HEK293T (cell line): ENCODE data around the gene SHROOM1.

Source experiments
- CTCF ChIA-PET: fragments of 350-600 bp; formaldehyde crosslinking; extraction: SDS; loops from one replicate; lab custom pipeline; 2021; ENCODE audit warnings: antibody characterized with exemption, inconsistent platforms; lab: Yijun Ruan, JAX
- POLR2A ChIA-PET: fragments of 350-600 bp; formaldehyde crosslinking; extraction: SDS; loops from one replicate; lab custom pipeline; 2020; ENCODE audit warnings: antibody characterized with exemption, inconsistent platforms; lab: Yijun Ruan, JAX
- DNase-seq: peaks from one replicate; pipeline ENCODE4 v3.0.0; 2012; ENCODE audit warnings: mixed read lengths; ENCODE audit errors: extremely low spot score
- ARNT ChIP-seq: fragments of 450-650 bp; IDR thresholded peaks from 2 replicates; pipeline ENCODE4 v1.6.1; 2017; ENCODE audit warnings: mild to moderate bottlenecking
- BHLHE40 ChIP-seq: fragments of 450-650 bp; IDR thresholded peaks from 2 replicates; pipeline ENCODE4 v1.6.1; 2016; ENCODE audit warnings: mild to moderate bottlenecking, moderate library complexity, borderline replicate concordance
- CTBP1 ChIP-seq: fragments of 450-650 bp; IDR thresholded peaks from 2 replicates; pipeline ENCODE4 v1.6.1; 2016; ENCODE audit warnings: borderline replicate concordance
- ELF4 ChIP-seq: fragments of 450-650 bp; IDR thresholded peaks from 2 replicates; pipeline ENCODE4 v1.6.1; 2017; ENCODE audit warnings: antibody characterized with exemption
- FOXA1 ChIP-seq: fragments of 450-650 bp; IDR thresholded peaks from 2 replicates; pipeline ENCODE4 v1.6.1; 2016; ENCODE audit warnings: mild to moderate bottlenecking
- FOXK2 ChIP-seq: fragments of 450-650 bp; IDR thresholded peaks from 2 replicates; pipeline ENCODE4 v1.6.1; 2016; ENCODE audit warnings: mild to moderate bottlenecking
- FOXM1 ChIP-seq: fragments of 450-650 bp; IDR thresholded peaks from 2 replicates; pipeline ENCODE4 v1.6.1; 2017; ENCODE audit warnings: mild to moderate bottlenecking, borderline replicate concordance
- HDGF ChIP-seq: fragments of 450-650 bp; IDR thresholded peaks from 2 replicates; pipeline ENCODE4 v1.6.1; 2017; ENCODE audit warnings: antibody characterized with exemption, borderline replicate concordance
- L3MBTL2 ChIP-seq: fragments of 450-650 bp; conservative IDR thresholded peaks from 2 replicates; pipeline ENCODE4 v1.6.1; 2016; ENCODE audit warnings: mild to moderate bottlenecking
- LEF1 ChIP-seq: fragments of 450-650 bp; IDR thresholded peaks from 2 replicates; pipeline ENCODE4 v1.6.1; 2017; ENCODE audit warnings: mild to moderate bottlenecking, borderline replicate concordance
- NFRKB ChIP-seq: fragments of 450-650 bp; IDR thresholded peaks from 2 replicates; pipeline ENCODE4 v1.6.1; 2016; ENCODE audit warnings: mild to moderate bottlenecking, moderate library complexity
- SP1 ChIP-seq: fragments of 450-650 bp; IDR thresholded peaks from 2 replicates; pipeline ENCODE4 v1.6.1; 2017
- SUZ12 ChIP-seq: fragments of 450-650 bp; IDR thresholded peaks from 2 replicates; pipeline ENCODE4 v1.6.1; 2016; ENCODE audit warnings: mild to moderate bottlenecking
- TARDBP ChIP-seq: fragments of 450-650 bp; IDR thresholded peaks from 2 replicates; pipeline ENCODE4 v1.6.1; 2016
- ZNF384 ChIP-seq: fragments of 450-650 bp; IDR thresholded peaks from 2 replicates; pipeline ENCODE4 v1.6.1; 2016
- TF ChIP-seq, protein P1 (sequence below): fragments of 450-650 bp; IDR thresholded peaks from 2 replicates; pipeline ENCODE4 v1.6.1; 2016

SHROOM1 gene

DNA sequence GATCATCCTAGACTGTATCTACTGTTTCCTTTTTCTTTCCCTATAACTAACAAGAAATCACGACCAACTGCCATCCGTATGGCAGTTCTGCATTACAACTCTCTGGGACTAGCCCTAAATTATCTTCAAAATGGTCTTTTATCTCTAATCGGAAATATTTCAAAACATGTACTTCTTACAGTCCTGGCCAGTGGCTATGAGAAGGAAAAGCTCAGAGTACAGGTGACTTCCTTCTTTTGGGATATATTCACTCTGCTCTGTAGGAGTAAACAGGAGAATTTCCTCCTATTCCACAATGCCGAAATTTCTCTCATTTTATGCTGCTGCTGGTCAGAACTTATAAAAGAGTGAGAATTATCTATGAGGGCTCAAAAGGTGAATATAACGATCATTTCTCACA is 51.6 kb downstream of the SHROOM1 start:
- TF ChIP-seq SUZ12: no peak
- TF ChIP-seq FOXK2: no peak
- TF ChIP-seq LEF1: no peak
- TF ChIP-seq ZNF384: no peak
- no peak for TF ChIP-seq SP1
- no peak for TF ChIP-seq NFRKB
- ChIA-PET CTCF (interaction anchor here (0.7 kb wide), 1 partner anchor 100 kb away, joined by 3 read pairs; no protein-coding TSS in a partner anchor), POLR2A (interaction anchor here (1.0 to 1.7 kb wide), 2 partner anchors 8 to 42 kb away, joined by 3 to 4 read pairs; partner anchors contain the start of gene KIF3A)
- no peak for DNase-seq

DNA sequence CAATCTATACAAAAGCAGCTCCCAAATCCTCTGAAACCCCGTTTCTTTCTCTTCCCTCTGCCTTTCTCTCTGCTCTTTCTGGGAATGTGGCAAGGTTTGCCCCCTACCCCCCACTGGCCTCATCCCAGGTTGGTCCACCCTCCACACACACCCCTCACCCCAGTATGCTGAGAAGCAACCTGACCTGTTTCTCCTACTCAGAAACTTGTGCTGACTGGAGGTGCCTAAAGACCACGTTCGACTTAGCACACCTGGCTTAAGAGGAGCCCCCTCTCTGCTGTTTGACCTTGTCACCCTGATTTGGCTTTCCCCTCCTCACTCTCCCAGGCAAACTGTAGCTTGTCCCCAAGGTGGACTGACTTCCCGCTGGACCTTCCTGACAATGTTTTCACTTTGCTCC is 52.3 kb downstream of the SHROOM1 start:
- POLR2A ChIA-PET: interaction anchor here (1.0 to 3.6 kb wide), 4 partner anchors 9 to 41 kb away, joined by 3 to 16 read pairs (median 4); partner anchors contain the start of gene KIF3A
- CTCF ChIA-PET: interaction anchor here (1.2 kb wide), 1 partner anchor 29 kb away, joined by 3 read pairs; no protein-coding TSS in a partner anchor
- DNase-seq: no peak
- TF ChIP-seq L3MBTL2: no peak
- TF ChIP-seq NFRKB: no peak
- no peak for TF ChIP-seq ELF4
- no peak for TF ChIP-seq ZNF384
- TF ChIP-seq FOXA1: no peak
- TF ChIP-seq CTBP1: no peak
- no peak for TF ChIP-seq BHLHE40
- TF ChIP-seq, protein P1, sequence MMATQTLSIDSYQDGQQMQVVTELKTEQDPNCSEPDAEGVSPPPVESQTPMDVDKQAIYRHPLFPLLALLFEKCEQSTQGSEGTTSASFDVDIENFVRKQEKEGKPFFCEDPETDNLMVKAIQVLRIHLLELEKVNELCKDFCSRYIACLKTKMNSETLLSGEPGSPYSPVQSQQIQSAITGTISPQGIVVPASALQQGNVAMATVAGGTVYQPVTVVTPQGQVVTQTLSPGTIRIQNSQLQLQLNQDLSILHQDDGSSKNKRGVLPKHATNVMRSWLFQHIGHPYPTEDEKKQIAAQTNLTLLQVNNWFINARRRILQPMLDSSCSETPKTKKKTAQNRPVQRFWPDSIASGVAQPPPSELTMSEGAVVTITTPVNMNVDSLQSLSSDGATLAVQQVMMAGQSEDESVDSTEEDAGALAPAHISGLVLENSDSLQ: no peak
- TF ChIP-seq ARNT: no peak
- no peak for TF ChIP-seq FOXK2

DNA sequence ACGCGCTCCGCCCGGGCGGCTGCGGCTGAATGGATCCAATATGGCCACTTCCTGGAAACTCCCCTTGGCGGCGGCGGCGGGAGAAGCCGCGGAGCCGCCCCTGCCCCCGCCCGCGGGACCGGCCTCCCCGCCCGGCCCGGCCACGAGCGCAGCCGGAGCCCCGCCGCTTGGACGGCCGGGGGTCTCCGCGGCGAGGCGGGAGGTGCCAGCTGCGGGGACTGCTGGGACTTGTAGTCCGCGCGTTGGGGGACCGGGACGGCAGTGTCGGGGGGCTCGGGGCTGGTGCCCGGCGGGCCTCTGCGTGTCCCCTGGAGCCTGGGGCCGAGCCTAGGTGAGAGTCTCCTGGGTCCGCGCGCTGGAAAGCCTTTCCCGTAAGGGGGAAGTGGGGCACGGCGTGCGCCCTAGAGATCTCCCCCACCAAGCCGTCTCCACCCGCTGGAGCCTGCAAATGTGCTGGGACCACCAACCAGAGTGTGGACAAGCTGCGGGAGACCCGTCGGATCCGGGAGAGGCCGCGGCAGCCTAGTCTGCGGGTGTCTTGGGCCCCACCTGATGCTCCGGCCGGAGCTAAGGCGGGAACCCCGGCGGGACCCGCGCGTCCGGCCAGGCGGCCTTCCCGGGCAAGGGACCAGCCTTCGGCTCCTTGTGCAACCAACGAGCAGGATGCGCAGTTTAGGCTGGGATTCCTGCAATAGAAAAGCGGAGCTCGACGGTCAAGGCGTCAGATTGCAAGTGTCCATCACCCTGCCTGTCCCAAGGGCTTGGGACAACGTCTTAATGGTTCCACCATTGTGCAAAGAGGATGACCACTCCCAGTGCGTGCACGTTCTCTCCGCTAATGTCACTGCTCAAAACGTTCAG is 53.0 kb downstream of the SHROOM1 start, which contains the start of gene SEPTIN8:
TSS of gene SEPTIN8 (minus strand) at position 31 of the 861 bp plus-strand sequence. CDS start 102 bp downstream, outside the sequence.
- DNase-seq: peak; percentile 75
- CTCF ChIA-PET: interaction anchor here (1.2 kb wide), 1 partner anchor 30 kb away, joined by 3 read pairs; no protein-coding TSS in a partner anchor
- TF ChIP-seq NFRKB (no peak), FOXA1 (no peak), L3MBTL2 (peak; percentile 50)
- POLR2A ChIA-PET: interaction anchor here (1.0 to 3.6 kb wide), 7 partner anchors 10 to 83 kb away, joined by 3 to 16 read pairs (median 5); partner anchors contain the start of gene KIF3A

DNA sequence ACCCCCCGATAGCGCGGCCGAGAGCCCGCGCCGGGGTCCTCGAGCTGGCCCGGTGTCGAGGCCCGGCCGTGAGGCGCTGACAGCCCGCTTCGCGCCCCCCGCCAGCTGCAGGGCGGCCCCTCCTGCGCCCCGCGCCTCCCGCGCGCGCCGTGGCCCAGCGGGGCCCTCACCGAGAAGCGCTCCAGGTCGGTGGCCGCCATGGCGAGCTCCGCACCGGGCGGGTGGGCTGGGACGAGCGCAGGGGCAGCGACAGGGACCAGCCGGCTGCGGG is 53.6 kb downstream of the SHROOM1 start:
- DNase-seq: no peak
- no peak for TF ChIP-seq BHLHE40
- TF ChIP-seq FOXK2: no peak
- no peak for TF ChIP-seq ZNF384
- no peak for TF ChIP-seq NFRKB
- TF ChIP-seq HDGF: no peak
- TF ChIP-seq SP1: no peak
- TF ChIP-seq FOXM1: no peak
- no peak for TF ChIP-seq CTBP1
- TF ChIP-seq ARNT: no peak
- no peak for TF ChIP-seq FOXA1
- no peak for TF ChIP-seq L3MBTL2
- TF ChIP-seq LEF1: no peak
- no peak for TF ChIP-seq TARDBP
- TF ChIP-seq SUZ12: no peak
- TF ChIP-seq ELF4: no peak
- TF ChIP-seq, protein P1: no peak
- ChIA-PET CTCF (no interaction called here), POLR2A (interaction anchor here (1.0 to 3.6 kb wide), 9 partner anchors 8 to 83 kb away, joined by 3 to 16 read pairs (median 6); partner anchors contain the start of gene KIF3A)

DNA sequence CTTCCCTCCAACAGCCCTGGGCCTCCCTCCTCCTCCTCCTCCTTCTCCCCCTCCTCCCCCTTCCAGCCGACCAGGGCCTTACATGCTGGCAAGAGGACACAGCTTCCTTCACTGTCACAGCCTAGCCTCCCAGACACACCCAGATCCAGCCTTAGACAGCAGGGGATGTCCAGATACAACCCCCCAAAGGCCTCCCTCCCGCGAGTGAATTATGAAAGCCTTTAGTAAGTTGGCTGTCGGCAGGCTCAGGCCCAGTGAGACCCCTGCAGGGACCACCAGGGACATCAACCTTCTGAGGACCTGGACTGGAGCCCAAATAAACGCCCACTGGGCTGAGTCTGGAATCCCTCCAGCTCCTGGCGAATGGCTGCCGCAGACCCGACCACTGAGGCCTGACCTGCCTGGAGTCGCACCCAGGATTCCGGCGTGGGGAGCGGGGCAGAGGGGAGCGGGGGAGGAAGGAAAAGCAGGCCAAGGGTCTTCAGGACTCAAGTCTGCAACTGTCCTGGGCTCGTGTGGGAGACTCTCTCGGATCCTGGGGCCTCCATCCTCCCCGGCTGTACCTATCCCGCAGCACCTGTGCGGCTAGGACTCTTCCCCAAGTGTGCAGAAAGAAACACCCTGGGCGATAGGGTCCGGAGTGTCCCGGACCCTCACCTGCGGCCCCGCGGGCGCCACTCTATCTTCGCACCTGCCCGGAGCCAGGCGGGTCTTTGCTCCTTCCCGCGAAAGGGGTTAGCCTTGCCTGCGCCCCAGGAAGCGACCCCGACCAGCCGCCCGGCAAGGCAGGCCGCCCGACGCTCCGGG is 54.1 kb downstream of the SHROOM1 start:
- DNase-seq: peak; percentile 65
- ChIA-PET POLR2A (interaction anchor here (0.5 to 3.6 kb wide), 16 partner anchors 8 to 274 kb away, joined by 3 to 16 read pairs (median 5); partner anchors contain the start of genes CCNI2, GDF9, KIF3A and SHROOM1), CTCF (interaction anchor here (0.6 to 0.7 kb wide), 3 partner anchors 30 to 44 kb away, joined by 3 read pairs; no protein-coding TSS in a partner anchor)
- no peak for TF ChIP-seq FOXM1
- TF ChIP-seq, protein P1: no peak

DNA sequence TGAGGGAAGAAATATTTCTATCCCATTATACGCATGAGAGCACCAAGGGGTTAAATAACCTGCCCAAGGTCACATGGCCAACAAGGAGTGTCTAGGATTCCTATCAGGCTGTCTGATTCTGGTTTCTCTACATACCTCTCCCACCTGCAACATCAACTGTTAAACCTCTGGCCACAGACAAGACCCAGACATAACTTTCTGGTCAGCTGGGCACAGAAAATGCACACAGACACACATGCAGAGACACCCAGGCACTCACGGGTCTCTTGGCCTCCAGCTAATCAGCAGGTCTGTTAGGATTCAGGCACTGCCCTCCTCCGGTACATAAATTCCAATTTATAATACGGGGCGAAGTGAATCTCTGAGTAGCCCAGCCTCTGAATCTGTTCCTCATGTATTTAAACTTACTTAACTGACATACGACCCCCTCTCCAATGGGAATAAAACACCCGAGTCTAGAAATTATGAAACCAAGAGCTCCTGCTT is 54.9 kb downstream of the SHROOM1 start:
- POLR2A ChIA-PET: interaction anchor here (1.0 to 3.6 kb wide), 12 partner anchors 8 to 91 kb away, joined by 3 to 16 read pairs (median 6); partner anchors contain the start of genes CCNI2, GDF9, KIF3A and UQCRQ
- DNase-seq: no peak
- CTCF ChIA-PET: interaction anchor here (0.6 kb wide), 1 partner anchor 29 kb away, joined by 3 read pairs; no protein-coding TSS in a partner anchor
- no peak for TF ChIP-seq LEF1
- no peak for TF ChIP-seq FOXM1
- TF ChIP-seq FOXA1: no peak
- TF ChIP-seq HDGF: no peak
- TF ChIP-seq, protein P1: no peak
- no peak for TF ChIP-seq L3MBTL2
- TF ChIP-seq SP1: no peak
- TF ChIP-seq ARNT: no peak
- no peak for TF ChIP-seq SUZ12
- TF ChIP-seq ZNF384: no peak
- TF ChIP-seq TARDBP: no peak
- TF ChIP-seq ELF4: no peak
- no peak for TF ChIP-seq BHLHE40
- TF ChIP-seq FOXK2: no peak
- TF ChIP-seq NFRKB: no peak
- no peak for TF ChIP-seq CTBP1
